Subcutaneous adipose tissue (tissue), 4 donors: ENCODE results near the gene SETD1B. TPM values are rescaled to one million over a fixed set of nuclear protein-coding genes. Genes with fewer than 3 reads are reported as not detected.

Experiments used
- total RNA-seq, 4 donors: library from RNA; depleted of rRNA; stranded (reverse); fragments of >200 nt; gene quantifications; one replicate each; pipeline ENCODE4 v1.1.0, GENCODE V29; 2016
- TF ChIP-seq, protein P1 (sequence below): fragments of 450-650 bp; IDR thresholded peaks from one replicate; pipeline ENCODE4 v1.5.1; 2016; ENCODE audit warnings: low read depth, mild to moderate bottlenecking, control low read depth, antibody characterized with exemption, moderate library complexity

SETD1B gene
- total RNA-seq: 10 to 100 TPM in 1 of 4 donors, 1 to 10 TPM in 3; 3.7 to 14.7 (median 6.4) TPM

DNA sequence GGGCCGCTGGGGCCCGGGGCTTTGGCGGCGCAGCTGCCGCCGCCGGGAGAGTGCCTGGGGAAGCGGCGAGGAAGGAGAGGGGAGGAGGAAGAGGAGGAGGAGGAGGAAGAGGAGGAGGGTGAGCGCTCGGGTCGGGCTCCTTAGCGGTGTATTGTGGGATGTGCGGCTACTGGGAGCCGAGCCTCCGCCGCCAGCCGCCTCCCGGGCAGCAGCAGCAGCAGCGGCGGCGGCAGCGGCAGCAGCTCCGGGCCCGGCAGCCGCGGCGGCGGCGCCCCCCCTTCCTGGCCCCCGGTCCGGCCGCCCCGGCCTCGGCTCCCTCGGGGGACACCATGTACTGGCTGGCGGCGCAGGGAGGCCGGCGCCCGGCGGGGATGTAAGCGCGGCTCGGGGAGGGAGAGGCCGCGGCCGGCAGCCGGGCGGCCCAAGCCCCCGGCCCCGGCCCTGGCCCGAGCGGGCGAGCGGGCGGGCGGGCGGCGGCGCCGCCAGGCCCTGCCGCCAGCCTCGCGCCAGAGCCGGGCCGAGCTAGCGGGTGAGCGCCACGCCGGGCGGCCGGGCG lies at the start of gene SETD1B:
SETD1B (plus strand) TSS at position 149 of the 556 bp plus-strand sequence. CDS start 729 bp downstream, outside the sequence.
- TF ChIP-seq, protein P1, sequence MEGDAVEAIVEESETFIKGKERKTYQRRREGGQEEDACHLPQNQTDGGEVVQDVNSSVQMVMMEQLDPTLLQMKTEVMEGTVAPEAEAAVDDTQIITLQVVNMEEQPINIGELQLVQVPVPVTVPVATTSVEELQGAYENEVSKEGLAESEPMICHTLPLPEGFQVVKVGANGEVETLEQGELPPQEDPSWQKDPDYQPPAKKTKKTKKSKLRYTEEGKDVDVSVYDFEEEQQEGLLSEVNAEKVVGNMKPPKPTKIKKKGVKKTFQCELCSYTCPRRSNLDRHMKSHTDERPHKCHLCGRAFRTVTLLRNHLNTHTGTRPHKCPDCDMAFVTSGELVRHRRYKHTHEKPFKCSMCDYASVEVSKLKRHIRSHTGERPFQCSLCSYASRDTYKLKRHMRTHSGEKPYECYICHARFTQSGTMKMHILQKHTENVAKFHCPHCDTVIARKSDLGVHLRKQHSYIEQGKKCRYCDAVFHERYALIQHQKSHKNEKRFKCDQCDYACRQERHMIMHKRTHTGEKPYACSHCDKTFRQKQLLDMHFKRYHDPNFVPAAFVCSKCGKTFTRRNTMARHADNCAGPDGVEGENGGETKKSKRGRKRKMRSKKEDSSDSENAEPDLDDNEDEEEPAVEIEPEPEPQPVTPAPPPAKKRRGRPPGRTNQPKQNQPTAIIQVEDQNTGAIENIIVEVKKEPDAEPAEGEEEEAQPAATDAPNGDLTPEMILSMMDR: no peak

GRCh38 chr12:121754836-121755235 lies 49.0 kb upstream of the SETD1B start:
- TF ChIP-seq, protein P1: no peak

GRCh38 chr12:121755591-121755990 lies 48.2 kb upstream of the SETD1B start:
- TF ChIP-seq, protein P1: no peak

DNA sequence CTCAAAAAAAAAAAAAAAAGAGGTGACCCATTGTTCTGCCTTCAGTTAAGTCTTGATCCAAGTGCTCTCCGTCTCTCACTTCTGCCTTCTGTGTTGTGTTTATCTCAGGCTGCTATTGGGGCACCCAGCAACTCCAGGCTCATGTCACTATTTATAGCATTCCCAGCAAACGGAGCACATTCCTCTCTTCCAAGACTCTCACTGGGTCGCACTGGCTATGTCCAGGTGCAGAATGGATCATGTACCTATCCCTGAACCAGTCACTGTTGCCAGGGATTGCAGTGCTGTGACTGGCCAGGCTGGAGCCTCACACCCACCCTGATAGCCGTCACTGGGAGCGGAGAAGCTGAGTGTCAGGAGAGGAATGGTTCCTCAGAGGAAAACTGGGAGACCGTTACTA lies 41.5 kb upstream of the SETD1B start:
- TF ChIP-seq, protein P1: no peak

- TF ChIP-seq, protein P1: no peak
These were observed 39.0 kb upstream of the SETD1B start for GRCh38 chr12:121764808-121765207.

DNA sequence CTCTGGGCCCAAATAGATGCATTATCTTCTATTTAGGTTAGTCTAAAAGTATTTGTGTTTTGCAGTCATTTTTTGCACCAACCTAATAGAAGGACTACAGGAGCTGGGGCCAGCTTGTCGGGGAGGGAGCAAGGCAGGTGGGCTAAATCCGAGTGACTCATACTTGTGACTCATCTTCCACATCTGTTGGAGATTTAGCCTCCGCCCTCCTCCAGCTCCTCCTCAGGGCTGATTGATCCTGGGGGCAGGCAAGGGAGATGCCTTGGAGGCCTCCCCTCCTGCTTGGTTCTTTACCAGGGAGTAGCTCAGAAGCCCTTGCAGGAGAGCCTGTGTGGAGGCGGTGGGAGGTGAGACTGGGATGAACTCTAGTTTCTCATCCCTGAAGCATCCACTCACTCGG lies 38.2 kb upstream of the SETD1B start:
- TF ChIP-seq, protein P1: no peak

- TF ChIP-seq, protein P1: no peak
These were observed 37.3 kb upstream of the SETD1B start for GRCh38 chr12:121766290-121767039.
